Measurements from ENCODE around the gene PNCK.

Gene PNCK

DNA sequence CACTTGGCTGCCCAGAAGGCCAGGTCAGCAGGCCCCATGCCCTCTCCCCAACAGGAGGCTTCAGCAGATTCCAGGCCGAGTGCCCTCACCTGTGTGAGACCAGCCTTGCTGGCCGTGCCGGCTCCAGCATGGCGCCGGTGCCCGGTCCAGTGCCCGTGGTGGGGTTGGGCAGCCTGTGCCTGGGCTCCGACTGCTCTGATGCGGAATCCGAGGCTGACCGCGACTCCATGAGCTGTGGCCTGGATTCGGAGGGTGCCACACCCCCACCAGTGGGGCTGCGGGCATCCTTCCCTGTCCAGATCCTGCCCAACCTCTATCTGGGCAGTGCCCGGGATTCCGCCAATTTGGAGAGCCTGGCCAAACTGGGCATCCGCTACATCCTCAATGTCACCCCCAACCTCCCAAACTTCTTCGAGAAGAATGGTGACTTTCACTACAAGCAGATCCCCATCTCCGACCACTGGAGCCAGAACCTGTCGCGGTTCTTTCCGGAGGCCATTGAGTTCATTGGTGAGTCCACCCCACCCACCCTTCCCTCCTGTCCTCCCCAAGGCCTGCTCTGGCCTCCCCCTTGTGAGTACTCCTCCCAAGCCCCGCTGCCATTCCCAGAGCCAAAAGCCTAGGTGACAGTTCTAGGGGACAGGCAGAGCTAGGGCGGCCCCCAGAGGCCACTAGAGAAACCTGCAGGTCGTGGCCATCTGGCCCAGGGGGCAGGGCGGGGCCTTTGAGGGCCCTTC lies 24.3 kb downstream of the PNCK start:
- Histone ChIP-seq H3K4me3 (ENCODE audit: low read depth in 1 of 5, low read length in 5 of 5) (no peak overlapping the region), H3K4me1 (ENCODE audit: control insufficient read depth in 5 of 5, insufficient read depth in 5 of 5, low read length in 5 of 5) (peaks cover 0 to 17% (median 11%) of the 10 kb centered on the region in 5 donors), H3K36me3 (ENCODE audit: control insufficient read depth in 5 of 5, insufficient read depth in 5 of 5, low read length in 5 of 5) (no peaks in the 10 kb centered on the region), H3K27ac (ENCODE audit: low read depth, low read length) (no peak overlapping the region), H3K9me3 (ENCODE audit: control insufficient read depth in 5 of 5, low read length in 5 of 5) (peaks cover 3 to 18% (median 8%) of the 10 kb centered on the region in 5 donors), H3K9ac (ENCODE audit: low read length in 5 of 5) (no peak overlapping the region), H3K27me3 (ENCODE audit: control insufficient read depth in 5 of 5, insufficient read depth in 4 of 5, low read length in 5 of 5) (peaks cover 17 to 59% (median 48%) of the 10 kb centered on the region in 5 donors)

- no peak overlapping the region for H3K27ac ChIP-seq (ENCODE audit: low read depth, low read length)
- no peaks in the 10 kb centered on the region for H3K36me3 ChIP-seq (ENCODE audit: control insufficient read depth in 5 of 5, insufficient read depth in 5 of 5, low read length in 5 of 5)
- peaks cover 17 to 63% (median 51%) of the 10 kb centered on the region in 5 donors for H3K27me3 ChIP-seq (ENCODE audit: control insufficient read depth in 5 of 5, insufficient read depth in 4 of 5, low read length in 5 of 5)
- peaks cover 0 to 11% (median under 1%) of the 10 kb centered on the region in 5 donors for H3K9me3 ChIP-seq (ENCODE audit: control insufficient read depth in 5 of 5, low read length in 5 of 5)
- no peak overlapping the region for H3K4me3 ChIP-seq (ENCODE audit: low read depth in 1 of 5, low read length in 5 of 5)
- H3K4me1 ChIP-seq (ENCODE audit: control insufficient read depth in 5 of 5, insufficient read depth in 5 of 5, low read length in 5 of 5), result peaks cover 0 to 23% (median 14%) of the 10 kb centered on the region in 5 donors
- H3K9ac ChIP-seq (ENCODE audit: low read length in 5 of 5), result no peak overlapping the region
Observed at GRCh38 chrX:153648358-153649177, 25.0 kb downstream of the PNCK start.

DNA sequence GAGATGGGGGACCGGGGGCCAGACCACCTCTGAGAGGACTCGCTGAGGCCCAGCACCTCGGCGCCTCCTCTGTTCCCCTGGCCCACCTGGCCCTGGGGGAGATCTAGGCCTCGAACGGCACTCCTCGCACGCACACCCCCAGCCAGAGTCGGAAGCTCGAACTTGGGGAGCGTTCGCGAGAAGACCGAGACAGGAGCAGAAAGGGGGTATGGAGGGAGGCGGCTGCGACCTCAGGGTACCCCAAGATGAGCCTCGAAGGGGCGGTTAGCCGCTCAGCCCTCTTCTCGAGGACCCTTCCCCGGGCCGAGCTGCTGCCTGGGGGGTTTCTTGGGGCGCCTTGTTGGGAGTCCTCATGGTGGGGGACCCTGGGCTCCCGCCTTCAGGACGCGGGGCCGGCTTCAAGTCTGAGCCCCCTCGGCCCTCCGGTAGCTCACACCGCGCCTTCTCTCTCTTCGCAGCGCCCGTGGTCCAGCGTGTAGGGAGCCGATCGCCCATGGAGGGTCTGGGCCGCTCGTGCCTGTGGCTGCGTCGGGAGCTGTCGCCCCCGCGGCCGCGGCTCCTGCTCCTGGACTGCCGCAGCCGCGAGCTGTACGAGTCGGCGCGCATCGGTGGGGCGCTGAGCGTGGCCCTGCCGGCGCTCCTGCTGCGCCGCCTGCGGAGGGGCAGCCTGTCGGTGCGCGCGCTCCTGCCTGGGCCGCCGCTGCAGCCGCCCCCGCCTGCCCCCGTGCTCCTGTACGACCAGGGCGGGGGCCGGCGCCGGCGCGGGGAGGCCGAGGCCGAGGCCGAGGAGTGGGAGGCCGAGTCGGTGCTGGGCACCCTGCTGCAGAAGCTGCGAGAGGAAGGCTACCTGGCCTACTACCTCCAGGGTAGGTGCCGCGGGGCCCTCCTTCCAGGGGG lies 25.9 kb downstream of the PNCK start:
- Histone ChIP-seq H3K36me3 (ENCODE audit: control insufficient read depth in 5 of 5, insufficient read depth in 5 of 5, low read length in 5 of 5) (no peaks in the 10 kb centered on the region), H3K9me3 (ENCODE audit: control insufficient read depth in 5 of 5, low read length in 5 of 5) (peaks cover 0 to 9% (median 0%) of the 10 kb centered on the region in 5 donors), H3K27ac (ENCODE audit: low read depth, low read length) (no peak overlapping the region), H3K4me3 (ENCODE audit: low read depth in 1 of 5, low read length in 5 of 5) (no peak overlapping the region), H3K27me3 (ENCODE audit: control insufficient read depth in 5 of 5, insufficient read depth in 4 of 5, low read length in 5 of 5) (peaks cover 23 to 69% (median 60%) of the 10 kb centered on the region in 5 donors), H3K9ac (ENCODE audit: low read length in 5 of 5) (no peak overlapping the region), H3K4me1 (ENCODE audit: control insufficient read depth in 5 of 5, insufficient read depth in 5 of 5, low read length in 5 of 5) (peaks cover 0 to 27% (median 19%) of the 10 kb centered on the region in 5 donors)

DNA sequence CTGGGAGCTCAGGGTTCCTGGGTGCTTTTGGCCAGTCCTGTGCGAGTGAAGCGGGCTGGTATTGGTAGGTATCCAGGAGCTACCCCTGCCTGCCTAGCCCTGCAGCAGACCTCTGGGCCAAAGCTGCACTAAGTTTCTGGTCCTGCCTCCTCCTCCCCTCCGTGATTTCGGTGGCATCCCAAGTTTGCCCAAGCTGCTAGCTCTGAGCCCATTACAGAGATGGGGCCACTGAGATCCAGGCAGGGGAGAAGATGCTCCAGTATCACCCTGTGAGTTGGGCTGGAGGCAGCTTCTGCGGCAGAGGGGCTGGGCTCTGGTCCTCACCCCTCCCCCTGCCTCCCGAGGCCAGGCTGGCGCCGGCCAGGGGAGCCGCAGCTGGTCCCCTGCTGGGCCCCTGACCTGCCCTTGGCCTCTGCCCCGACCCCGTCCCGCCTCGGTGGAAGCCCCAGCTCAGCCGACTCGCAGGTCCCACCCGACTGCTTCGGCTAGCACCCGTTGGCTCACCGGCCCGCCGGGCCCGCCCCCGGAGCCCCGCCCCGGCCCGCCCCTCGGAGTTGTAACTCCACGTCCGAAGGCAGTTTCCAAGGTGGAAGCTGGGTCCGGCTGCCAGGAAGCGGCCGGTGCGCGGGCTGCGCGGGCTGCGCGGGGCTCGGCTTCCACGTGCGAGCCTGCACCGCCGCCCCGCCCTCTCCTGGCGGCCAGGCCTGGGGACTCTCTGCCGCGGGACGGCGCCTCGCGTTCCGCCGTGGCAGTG lies 26.8 kb downstream of the PNCK start, which contains the start of gene DUSP9:
Gene DUSP9, plus strand, starts transcription at position 584 of the 754 bp plus-strand sequence. CDS start 751 bp downstream, outside the sequence.
- H3K4me3 ChIP-seq (ENCODE audit: low read depth in 1 of 5, low read length in 5 of 5), result peak within 1 kb of the TSS in 1 of 5 donors; percentile 33
- no peak within 1 kb of the TSS for H3K27ac ChIP-seq (ENCODE audit: low read depth, low read length)
- no peak within 1 kb of the TSS for H3K9ac ChIP-seq (ENCODE audit: low read length in 5 of 5)
- H3K4me1 ChIP-seq (ENCODE audit: control insufficient read depth in 5 of 5, insufficient read depth in 5 of 5, low read length in 5 of 5), result peaks cover 0 to 31% (median 21%) of the 10 kb centered on the region in 5 donors
- H3K36me3 ChIP-seq (ENCODE audit: control insufficient read depth in 5 of 5, insufficient read depth in 5 of 5, low read length in 5 of 5), result no peaks in the 10 kb centered on the region
- H3K27me3 ChIP-seq (ENCODE audit: control insufficient read depth in 5 of 5, insufficient read depth in 4 of 5, low read length in 5 of 5), result peaks cover 24 to 69% (median 62%) of the 10 kb centered on the region in 5 donors
- H3K9me3 ChIP-seq (ENCODE audit: control insufficient read depth in 5 of 5, low read length in 5 of 5), result peaks cover 0 to 9% (median 0%) of the 10 kb centered on the region in 5 donors

DNA sequence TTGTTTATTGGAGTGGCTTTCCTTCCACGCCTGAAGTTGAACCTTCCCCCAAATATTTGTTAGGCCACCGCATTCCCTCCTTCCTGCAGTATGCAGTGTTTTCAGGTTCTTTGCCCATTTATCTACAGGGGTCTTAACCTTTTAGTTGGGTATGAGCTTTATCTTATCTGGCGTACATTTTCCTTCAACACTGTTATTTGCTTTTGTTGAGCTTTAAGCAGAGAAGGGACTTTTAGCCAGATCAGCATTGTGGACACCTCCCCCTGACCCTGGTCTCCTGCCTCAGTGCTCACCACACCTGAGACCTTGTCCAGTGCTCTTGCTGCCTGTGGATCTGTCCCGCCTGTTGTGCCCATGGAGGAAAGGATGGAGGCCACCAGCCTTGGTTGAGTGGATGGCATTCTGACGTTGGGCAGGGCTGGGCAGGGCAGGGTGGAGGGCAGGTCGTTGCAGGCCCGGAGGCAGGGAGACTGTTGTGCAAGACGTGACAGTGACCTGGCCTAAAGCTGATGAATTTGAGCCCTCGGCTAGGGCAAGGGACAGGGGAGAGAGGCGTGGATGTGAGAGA lies 27.6 kb downstream of the PNCK start:
- Histone ChIP-seq H3K36me3 (ENCODE audit: control insufficient read depth in 5 of 5, insufficient read depth in 5 of 5, low read length in 5 of 5) (no peaks in the 10 kb centered on the region), H3K9ac (ENCODE audit: low read length in 5 of 5) (no peak overlapping the region), H3K9me3 (ENCODE audit: control insufficient read depth in 5 of 5, low read length in 5 of 5) (peaks cover 0 to 9% (median 0%) of the 10 kb centered on the region in 5 donors), H3K4me3 (ENCODE audit: low read depth in 1 of 5, low read length in 5 of 5) (no peak overlapping the region), H3K27ac (ENCODE audit: low read depth, low read length) (no peak overlapping the region), H3K27me3 (ENCODE audit: control insufficient read depth in 5 of 5, insufficient read depth in 4 of 5, low read length in 5 of 5) (peaks cover 31 to 76% (median 66%) of the 10 kb centered on the region in 5 donors), H3K4me1 (ENCODE audit: control insufficient read depth in 5 of 5, insufficient read depth in 5 of 5, low read length in 5 of 5) (peaks cover 0 to 37% (median 21%) of the 10 kb centered on the region in 5 donors)

GRCh38 chrX:153645151-153645550 lies 28.5 kb downstream of the PNCK start:
- Histone ChIP-seq H3K27me3 (ENCODE audit: control insufficient read depth in 5 of 5, insufficient read depth in 4 of 5, low read length in 5 of 5) (peaks cover 33 to 77% (median 71%) of the 10 kb centered on the region in 5 donors), H3K27ac (ENCODE audit: low read depth, low read length) (no peak overlapping the region), H3K9ac (ENCODE audit: low read length in 5 of 5) (no peak overlapping the region), H3K9me3 (ENCODE audit: control insufficient read depth in 5 of 5, low read length in 5 of 5) (peaks cover 0 to 9% (median 0%) of the 10 kb centered on the region in 5 donors), H3K4me3 (ENCODE audit: low read depth in 1 of 5, low read length in 5 of 5) (no peak overlapping the region), H3K36me3 (ENCODE audit: control insufficient read depth in 5 of 5, insufficient read depth in 5 of 5, low read length in 5 of 5) (no peaks in the 10 kb centered on the region), H3K4me1 (ENCODE audit: control insufficient read depth in 5 of 5, insufficient read depth in 5 of 5, low read length in 5 of 5) (peaks cover 0 to 37% (median 21%) of the 10 kb centered on the region in 5 donors)

DNA sequence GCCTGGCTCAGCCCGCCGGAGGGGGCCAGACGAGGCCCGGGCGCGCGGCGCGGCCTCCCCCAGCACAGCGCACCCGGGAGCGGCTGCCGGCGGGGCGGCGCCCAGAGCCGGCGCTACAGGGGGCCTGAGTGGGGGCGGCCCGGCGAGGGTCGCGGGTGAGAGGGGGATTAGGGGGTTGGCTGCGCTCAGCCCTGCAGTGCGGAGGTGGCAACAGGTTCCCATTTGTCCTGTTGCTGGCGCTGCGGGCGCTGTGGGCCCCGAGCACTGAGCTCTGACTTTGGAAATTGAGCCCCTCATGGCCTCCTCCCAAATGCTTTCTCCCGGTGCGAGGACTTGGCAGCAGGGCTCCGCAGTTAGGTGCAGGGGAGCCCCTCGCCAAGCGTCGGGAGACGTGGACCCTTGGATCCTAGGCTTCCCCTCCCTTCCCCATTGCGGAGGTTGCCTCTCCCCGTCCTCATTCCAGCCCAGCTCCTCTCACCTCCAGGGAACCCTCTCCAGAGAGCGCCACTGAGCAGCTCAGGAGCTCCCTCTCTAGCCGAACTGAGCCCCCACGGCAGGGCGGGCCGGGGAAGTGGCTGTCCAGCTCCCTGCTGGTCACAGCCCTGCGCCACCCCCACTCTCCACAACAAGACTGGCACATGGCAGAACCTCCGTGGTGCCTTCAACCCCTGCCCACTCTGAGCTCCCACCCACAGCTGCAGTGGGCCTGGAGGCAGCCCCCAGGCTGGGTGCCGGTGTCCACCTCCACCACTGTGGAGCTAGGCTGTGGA lies 29.1 kb downstream of the PNCK start:
- Histone ChIP-seq H3K9ac (ENCODE audit: low read length in 5 of 5) (no peak overlapping the region), H3K9me3 (ENCODE audit: control insufficient read depth in 5 of 5, low read length in 5 of 5) (peaks cover 0 to 9% (median 0%) of the 10 kb centered on the region in 5 donors), H3K27ac (ENCODE audit: low read depth, low read length) (no peak overlapping the region), H3K4me1 (ENCODE audit: control insufficient read depth in 5 of 5, insufficient read depth in 5 of 5, low read length in 5 of 5) (peaks cover 0 to 37% (median 21%) of the 10 kb centered on the region in 5 donors), H3K27me3 (ENCODE audit: control insufficient read depth in 5 of 5, insufficient read depth in 4 of 5, low read length in 5 of 5) (peaks cover 34 to 79% (median 70%) of the 10 kb centered on the region in 5 donors), H3K36me3 (ENCODE audit: control insufficient read depth in 5 of 5, insufficient read depth in 5 of 5, low read length in 5 of 5) (no peaks in the 10 kb centered on the region), H3K4me3 (ENCODE audit: low read depth in 1 of 5, low read length in 5 of 5) (no peak overlapping the region)
